Adrenal gland (tissue), 5 donors: ENCODE measurements around the gene SARNP.

Source experiments
- CTCF ChIP-seq, 6 experiments: fragments of 450-650 bp in 4 of 6; fragments of 200-600 bp in 2 of 6; sonication (generic) in 1 of 6; IDR thresholded peaks; 1 replicate in 5 of 6; 2 replicates in 1 of 6; pipeline versions ENCODE4 v1.5.1 to v1.8.0; 2016 to 2021; ENCODE audit warnings: antibody characterized with exemption in 6 of 6, mild to moderate bottlenecking in 2 of 6, moderate library complexity in 1 of 6
- POLR2A ChIP-seq, 2 donors: fragments of 450-650 bp; IDR thresholded peaks; one replicate each; pipeline ENCODE4 v1.6.1; 2017; ENCODE audit warnings: antibody characterized with exemption in 2 of 2, mild to moderate bottlenecking in 2 of 2, moderate library complexity in 1 of 2
- donor health status: DM: no; HTN: no; CAD: no.

DNA sequence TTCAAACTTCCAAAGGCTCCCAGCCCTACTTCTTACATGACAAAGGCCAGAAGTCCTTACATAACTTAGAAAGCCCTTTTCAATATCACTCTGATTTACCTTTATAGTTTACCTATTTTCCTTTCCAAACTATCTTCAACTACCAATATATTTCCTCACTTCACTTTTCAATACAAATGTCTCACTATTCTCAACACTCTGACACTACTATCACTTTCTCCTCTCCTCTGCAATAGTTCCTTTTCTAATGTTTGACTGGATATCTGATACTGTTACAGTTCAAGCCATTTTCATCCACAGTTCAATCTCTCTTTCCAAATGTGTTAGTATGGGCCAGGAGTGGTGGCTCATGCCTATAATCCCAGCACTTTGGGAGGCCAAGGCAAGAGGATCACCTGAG is 3.3 kb downstream of the SARNP start:
- no peak for TF ChIP-seq CTCF (IDR thresholded peaks at IDR 0.05)
- TF ChIP-seq POLR2A (IDR thresholded peaks at IDR 0.05) = no peak
